ENCODE results near the gene EZH1.

EZH1 gene

DNA sequence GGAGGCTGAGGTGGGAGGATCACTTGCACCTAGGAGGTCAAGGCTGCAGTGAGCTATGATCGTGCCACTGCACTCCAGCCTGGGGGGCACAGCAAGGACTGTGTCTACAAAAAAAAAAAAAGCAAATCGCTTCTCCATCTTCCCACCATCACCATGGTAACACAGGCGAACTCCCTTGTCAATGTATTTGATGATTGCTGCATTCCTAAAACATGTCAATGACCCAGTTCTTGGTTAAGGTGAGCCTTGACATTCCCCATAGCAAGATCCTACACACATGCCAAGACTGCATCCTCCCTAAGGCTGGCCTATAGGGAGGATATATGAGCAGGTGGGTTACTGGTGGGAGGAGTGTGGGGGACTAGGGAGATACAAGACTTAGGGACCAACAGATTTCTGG lies 50.3 kb downstream of the EZH1 start:
- Histone ChIP-seq H3K4me1 (peaks cover 0 to 6% (median 2%) of the 10 kb centered on the region in 4 donors), H3K9me3 (no peaks in the 10 kb centered on the region), H3K4me3 (no peak overlapping the region), H3K36me3 (peaks cover 27 to 99% (median 38%) of the 10 kb centered on the region in 3 donors), H3K27me3 (no peaks in the 10 kb centered on the region), H3K27ac (no peak overlapping the region)
- TF ChIP-seq, protein P1, sequence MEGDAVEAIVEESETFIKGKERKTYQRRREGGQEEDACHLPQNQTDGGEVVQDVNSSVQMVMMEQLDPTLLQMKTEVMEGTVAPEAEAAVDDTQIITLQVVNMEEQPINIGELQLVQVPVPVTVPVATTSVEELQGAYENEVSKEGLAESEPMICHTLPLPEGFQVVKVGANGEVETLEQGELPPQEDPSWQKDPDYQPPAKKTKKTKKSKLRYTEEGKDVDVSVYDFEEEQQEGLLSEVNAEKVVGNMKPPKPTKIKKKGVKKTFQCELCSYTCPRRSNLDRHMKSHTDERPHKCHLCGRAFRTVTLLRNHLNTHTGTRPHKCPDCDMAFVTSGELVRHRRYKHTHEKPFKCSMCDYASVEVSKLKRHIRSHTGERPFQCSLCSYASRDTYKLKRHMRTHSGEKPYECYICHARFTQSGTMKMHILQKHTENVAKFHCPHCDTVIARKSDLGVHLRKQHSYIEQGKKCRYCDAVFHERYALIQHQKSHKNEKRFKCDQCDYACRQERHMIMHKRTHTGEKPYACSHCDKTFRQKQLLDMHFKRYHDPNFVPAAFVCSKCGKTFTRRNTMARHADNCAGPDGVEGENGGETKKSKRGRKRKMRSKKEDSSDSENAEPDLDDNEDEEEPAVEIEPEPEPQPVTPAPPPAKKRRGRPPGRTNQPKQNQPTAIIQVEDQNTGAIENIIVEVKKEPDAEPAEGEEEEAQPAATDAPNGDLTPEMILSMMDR (IDR thresholded peaks at IDR 0.05), result no peak
- intact Hi-C loops (cut with DNase I; ENCODE audit: low total_unique reads), result no loop called here
- no peak for DNase-seq

DNA sequence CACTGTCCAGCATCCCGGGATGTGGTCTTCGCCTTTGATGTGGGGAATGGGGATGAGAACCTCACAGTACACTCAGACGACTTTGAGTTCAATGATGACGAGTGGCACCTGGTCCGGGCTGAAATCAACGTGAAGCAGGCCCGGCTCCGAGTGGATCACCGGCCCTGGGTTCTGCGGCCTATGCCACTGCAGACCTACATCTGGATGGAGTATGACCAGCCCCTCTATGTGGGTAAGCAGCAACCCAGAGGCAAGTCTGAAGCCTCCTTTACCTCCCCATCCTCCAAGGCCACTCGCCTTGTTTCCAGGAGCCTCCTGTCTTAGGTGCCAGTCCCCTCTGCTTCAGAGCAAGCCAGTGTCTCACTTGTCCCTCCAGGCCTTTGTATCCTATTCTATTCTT lies 52.4 kb downstream of the EZH1 start:
- no peak for DNase-seq
- TF ChIP-seq, protein P1 (IDR thresholded peaks at IDR 0.05), result no peak
- Histone ChIP-seq H3K36me3 (peaks cover 27 to 84% (median 32%) of the 10 kb centered on the region in 3 donors), H3K4me1 (no peaks in the 10 kb centered on the region), H3K4me3 (no peak overlapping the region), H3K27me3 (no peaks in the 10 kb centered on the region), H3K27ac (no peak overlapping the region), H3K9me3 (no peaks in the 10 kb centered on the region)
- intact Hi-C loops (cut with DNase I; ENCODE audit: low total_unique reads), result no loop called here

DNA sequence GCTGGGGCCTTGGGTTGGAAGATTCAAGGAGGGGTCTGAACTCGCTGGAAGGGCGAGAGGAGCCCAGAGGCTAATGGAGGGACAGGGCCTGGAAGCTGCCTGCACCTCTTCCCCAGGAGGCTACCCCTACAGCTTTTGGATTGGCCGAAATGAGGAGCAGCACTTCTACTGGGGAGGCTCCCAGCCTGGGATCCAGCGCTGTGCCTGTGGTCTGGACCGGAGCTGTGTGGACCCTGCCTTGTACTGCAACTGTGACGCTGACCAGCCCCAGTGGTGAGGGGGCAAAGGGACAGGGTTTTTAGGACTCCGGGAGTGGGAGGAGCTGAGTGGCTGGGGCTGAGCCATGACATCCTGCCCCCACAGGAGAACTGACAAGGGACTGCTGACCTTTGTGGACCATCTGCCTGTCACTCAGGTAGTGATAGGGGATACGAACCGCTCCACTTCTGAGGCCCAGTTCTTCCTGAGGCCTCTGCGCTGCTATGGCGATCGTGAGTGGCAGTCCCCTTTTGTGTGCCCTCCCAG lies 53.8 kb downstream of the EZH1 start:
- H3K9me3 ChIP-seq, result no peaks in the 10 kb centered on the region
- H3K36me3 ChIP-seq, result peaks cover 16 to 76% (median 25%) of the 10 kb centered on the region in 3 donors
- H3K27me3 ChIP-seq, result no peaks in the 10 kb centered on the region
- H3K27ac ChIP-seq, result no peak overlapping the region
- no peaks in the 10 kb centered on the region for H3K4me1 ChIP-seq
- intact Hi-C loops (cut with DNase I; ENCODE audit: low total_unique reads), result no loop called here
- H3K4me3 ChIP-seq, result no peak overlapping the region
- no peak for DNase-seq
- TF ChIP-seq, protein P1 (IDR thresholded peaks at IDR 0.05), result no peak

DNA sequence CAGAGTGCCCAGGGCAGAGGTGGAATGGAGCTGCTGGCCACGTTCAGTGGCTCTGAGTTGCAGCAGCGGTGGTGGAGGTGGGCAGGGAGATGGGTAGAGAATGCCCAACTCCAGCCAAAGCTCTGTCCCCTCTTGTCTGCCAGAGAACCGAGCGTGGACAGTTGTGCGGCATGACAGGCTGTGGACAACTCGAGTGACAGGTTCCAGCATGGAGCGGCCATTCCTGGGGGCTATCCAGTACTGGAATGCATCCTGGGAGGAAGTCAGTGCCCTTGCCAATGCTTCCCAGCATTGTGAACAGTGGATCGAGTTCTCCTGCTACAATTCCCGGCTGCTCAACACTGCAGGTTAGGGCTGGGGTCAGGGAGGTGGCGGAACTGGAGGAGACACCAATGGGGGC lies 54.2 kb downstream of the EZH1 start:
- Histone ChIP-seq H3K9me3 (no peaks in the 10 kb centered on the region), H3K4me1 (no peaks in the 10 kb centered on the region), H3K27ac (no peak overlapping the region), H3K4me3 (no peak overlapping the region), H3K36me3 (peaks cover 12 to 76% (median 20%) of the 10 kb centered on the region in 3 donors), H3K27me3 (no peaks in the 10 kb centered on the region)
- DNase-seq, result no peak
- TF ChIP-seq, protein P1 (IDR thresholded peaks at IDR 0.05), result no peak
- intact Hi-C loops (cut with DNase I; ENCODE audit: low total_unique reads), result no loop called here

DNA sequence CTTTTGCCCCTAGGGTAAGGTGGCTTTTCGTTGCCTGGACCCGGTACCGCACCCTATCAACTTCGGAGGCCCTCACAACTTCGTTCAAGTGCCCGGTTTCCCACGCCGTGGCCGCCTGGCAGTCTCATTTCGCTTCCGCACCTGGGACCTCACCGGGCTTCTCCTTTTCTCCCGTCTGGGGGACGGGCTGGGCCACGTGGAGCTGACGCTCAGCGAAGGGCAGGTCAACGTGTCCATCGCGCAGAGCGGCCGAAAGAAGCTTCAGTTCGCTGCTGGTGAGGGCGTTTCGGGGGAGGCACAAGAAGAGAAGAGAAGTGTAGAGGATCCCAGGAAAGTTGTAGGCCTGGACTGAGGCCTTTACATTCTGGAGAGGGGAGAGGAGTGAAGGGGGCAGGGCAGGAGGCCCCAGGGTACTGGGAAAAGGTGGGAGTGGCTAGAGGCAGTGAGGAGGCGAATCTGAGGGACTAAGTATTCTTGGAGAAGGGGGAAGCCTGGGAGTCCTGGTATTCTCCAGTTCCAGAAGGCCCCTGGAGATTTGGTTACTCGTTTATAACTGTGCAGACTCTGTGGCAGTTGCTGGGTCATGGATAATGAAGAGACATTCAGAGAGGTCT lies 57.0 kb downstream of the EZH1 start:
- no peaks in the 10 kb centered on the region for H3K27me3 ChIP-seq
- no peaks in the 10 kb centered on the region for H3K9me3 ChIP-seq
- TF ChIP-seq, protein P1 (IDR thresholded peaks at IDR 0.05), result no peak
- peaks cover 0 to 57% (median 6%) of the 10 kb centered on the region in 3 donors for H3K36me3 ChIP-seq
- no peak for DNase-seq
- no peak overlapping the region for H3K4me3 ChIP-seq
- H3K27ac ChIP-seq, result no peak overlapping the region
- peaks cover 0 to 14% (median 12%) of the 10 kb centered on the region in 4 donors for H3K4me1 ChIP-seq
- intact Hi-C loops (cut with DNase I; ENCODE audit: low total_unique reads), result no loop called here

Data from tibial artery (tissue), 4 donors.